Panc1 (cell line): ENCODE measurements around the gene SARS2. TPM values are rescaled to one million over a fixed set of nuclear protein-coding genes. Genes with fewer than 3 reads are reported as not detected.

Experiments used
- ATAC-seq: fragments of 200-7000 bp; cut with Tn5 transposase; 2 replicates; pipeline ENCODE4 v1.9.1; 2020; ENCODE audit warnings: mild to moderate bottlenecking, moderate library complexity
- BruUV-seq: library from RNA; stranded (reverse); fragments of 400-500 nt; replicated peaks from 2 replicates; lab custom pipeline; 2021; lab: Mats Ljungman, UMichigan
- CTCF ChIA-PET: fragments of 300-600 bp; sonication (Branson Sonifier 250); formaldehyde crosslinking; loops from one replicate; lab custom pipeline; 2022; ENCODE audit warnings: antibody characterized with exemption; lab: Charles Lee
- POLR2A ChIA-PET: fragments of 300-600 bp; sonication (Branson Sonifier 250); formaldehyde crosslinking; loops from one replicate; lab custom pipeline; 2022; ENCODE audit warnings: antibody characterized with exemption; lab: Charles Lee
- DNase-seq: peaks from one replicate; pipeline ENCODE4 v3.0.0-alpha.2; 2010; ENCODE audit warnings: low read depth, low spot score
- H3K27ac ChIP-seq: 2 replicates; pipeline ENCODE4 v1.5.1; 2011; ENCODE audit warnings: mild to moderate bottlenecking, low read length, inconsistent platforms
- H3K27me3 ChIP-seq: fragments of 200-500 bp; sonication (Bioruptor generic); 2 replicates; pipeline ENCODE4 v1.6.0; 2014; ENCODE audit warnings: low read length, inconsistent platforms; ENCODE audit not compliant: control insufficient read depth, insufficient read depth
- H3K36me3 ChIP-seq: fragments of 200-500 bp; sonication (Bioruptor generic); 2 replicates; pipeline ENCODE4 v1.5.1; 2014; ENCODE audit warnings: inconsistent platforms, mild to moderate bottlenecking, low read length, moderate library complexity; ENCODE audit not compliant: control insufficient read depth, insufficient read depth
- H3K4me1 ChIP-seq: 2 replicates; pipeline ENCODE4 v1.5.1; 2011; ENCODE audit warnings: inconsistent platforms, mild to moderate bottlenecking, low read length, moderate library complexity; ENCODE audit not compliant: control insufficient read depth, insufficient read depth
- H3K4me3 ChIP-seq, 2 experiments: 2 replicates each; pipeline ENCODE4 v1.5.1; 2011 to 2012; ENCODE audit warnings: low read depth in 2 of 2, low read length in 2 of 2, mild to moderate bottlenecking in 2 of 2, inconsistent platforms in 1 of 2, moderate library complexity in 1 of 2
- H3K9me3 ChIP-seq: fragments of 200-500 bp; sonication (Bioruptor generic); 2 replicates; pipeline ENCODE4 v1.5.1; 2014; ENCODE audit warnings: low read depth, mild to moderate bottlenecking, inconsistent platforms, low read length, moderate library complexity; ENCODE audit not compliant: control insufficient read depth, insufficient read depth
- CTCF ChIP-seq: fragments of 450-650 bp; IDR thresholded peaks from 2 replicates; pipeline ENCODE4 v1.5.1; 2017; ENCODE audit warnings: mild to moderate bottlenecking
- POLR2AphosphoS5 ChIP-seq: IDR thresholded peaks from 2 replicates; pipeline ENCODE4 v1.6.1; 2012; ENCODE audit warnings: mild to moderate bottlenecking, low read depth, low read length, moderate library complexity
- REST ChIP-seq, 2 experiments: IDR thresholded peaks; 2 replicates each; pipeline ENCODE4 v1.6.1; 2011 to 2012; ENCODE audit warnings: low read depth in 2 of 2, control low read depth in 1 of 2, low read length in 1 of 2, mild to moderate bottlenecking in 1 of 2, moderate library complexity in 1 of 2; ENCODE audit not compliant: insufficient read depth in 1 of 2
- SIN3A ChIP-seq: IDR thresholded peaks from 2 replicates; pipeline ENCODE4 v1.6.1; 2012; ENCODE audit warnings: low read depth, mild to moderate bottlenecking, low read length, moderate library complexity, borderline replicate concordance; ENCODE audit not compliant: insufficient read depth
- TCF7L2 ChIP-seq: IDR thresholded peaks from 2 replicates; pipeline ENCODE4 v1.6.1; 2011; ENCODE audit warnings: mild to moderate bottlenecking, low read depth, low read length, inconsistent platforms
- in situ Hi-C: cut with HindIII; loops from 2 replicates; pipeline ENCODE4 v1.10.0; 2016; ENCODE audit warnings: low sequenced_read_pairs, low pct_unique_long_range_greater_than_20kb
- intact Hi-C: fragments of 100-400 bp; cut with micrococcal nuclease; formaldehyde crosslinking; loops from one replicate; pipeline ENCODE4 v1.10.0; 2022; ENCODE audit not compliant: unreplicated experiment
- total RNA-seq: library from RNA; stranded (reverse); gene quantifications from one replicate; pipeline ENCODE4 v1.2.1, GENCODE V29; 2021; ENCODE audit not compliant: unreplicated experiment

The SARS2 gene
- total RNA-seq, 1 experiment from 2014 or later = 186 TPM

- H3K27me3 ChIP-seq = no peaks in the 10 kb centered on the region
- in situ Hi-C loops = no loop called here
- no peak for TF ChIP-seq REST (IDR thresholded peaks at IDR 0.05; ENCODE audit: insufficient read depth in 1 of 2, low read depth in 2 of 2, low read length in 1 of 2)
- no peak for TF ChIP-seq CTCF
- TF ChIP-seq TCF7L2 = no peak
- TF ChIP-seq SIN3A = no peak
- no peak for TF ChIP-seq POLR2AphosphoS5
- no peaks in the 10 kb centered on the region for H3K4me1 ChIP-seq
- no peaks in the 10 kb centered on the region; the same call in 1 of the 2 replicates for H3K36me3 ChIP-seq
- no peak overlapping the region for H3K27ac ChIP-seq
- ATAC-seq (no peak), DNase-seq (no peak)
- intact Hi-C loops = no loop called here
- no peaks in the 10 kb centered on the region for H3K9me3 ChIP-seq
- BruUV-seq = no TSS peak
- POLR2A ChIA-PET = no interaction called here
- CTCF ChIA-PET = no interaction called here
- H3K4me3 ChIP-seq = no peak overlapping the region
Observed at GRCh38 chr19:38910488-38910887, 20.1 kb downstream of the SARS2 start.

GRCh38 chr19:38908911-38909310 lies 21.7 kb downstream of the SARS2 start:
- BruUV-seq = no TSS peak
- Histone ChIP-seq H3K36me3 (no peaks in the 10 kb centered on the region; the same call in 1 of the 2 replicates), H3K27me3 (no peaks in the 10 kb centered on the region), H3K9me3 (no peaks in the 10 kb centered on the region), H3K4me3 (no peak overlapping the region), H3K27ac (no peak overlapping the region), H3K4me1 (peaks cover 9% of the 10 kb centered on the region; the same call in 1 of the 2 replicates)
- TF ChIP-seq SIN3A = no peak
- no peak for TF ChIP-seq CTCF
- no peak for ATAC-seq
- in situ Hi-C loops (no loop called here), intact Hi-C loops (no loop called here)
- DNase-seq = no peak
- ChIA-PET CTCF (interaction anchor here (0.6 kb wide), 2 partner anchors 250 to 274 kb away, joined by 3 to 4 read pairs; no protein-coding TSS in a partner anchor), POLR2A (interaction anchor here (0.5 to 1.4 kb wide), 4 partner anchors 9 to 167 kb away, joined by 3 to 5 read pairs (median 4); partner anchors contain the start of gene NFKBIB)
